OCI-LY1 (cell line): ENCODE measurements around the gene TRIO.
A peak's percentile ranks its signal among the peaks of the same experiment; 100 is the strongest.

ENCODE experiments used
- H2AFZ ChIP-seq: fragments of 200-600 bp; sonication (generic), shearing (Covaris generic); 2 replicates; pipeline ENCODE4 v1.6.0; 2014; ENCODE audit warnings: antibody characterized with exemption, mild to moderate bottlenecking, low read length
- H3F3A ChIP-seq: fragments of 200-600 bp; sonication (generic), shearing (Covaris generic); 2 replicates; pipeline ENCODE4 v1.6.0; 2014; ENCODE audit warnings: mild to moderate bottlenecking, antibody characterized with exemption, low read length, moderate library complexity; ENCODE audit not compliant: insufficient read depth
- H3K27ac ChIP-seq: fragments of 200-600 bp; sonication (generic); 2 replicates; pipeline ENCODE4 v1.5.1; 2014; ENCODE audit warnings: low read length, mixed run types, mild to moderate bottlenecking, low read depth; ENCODE audit not compliant: poor library complexity, severe bottlenecking
- H3K27me3 ChIP-seq: fragments of 200-600 bp; sonication (generic); 2 replicates; pipeline ENCODE4 v1.6.0; 2014; ENCODE audit warnings: antibody characterized with exemption, mild to moderate bottlenecking, low read length, moderate library complexity; ENCODE audit not compliant: insufficient read depth
- H3K36me3 ChIP-seq: fragments of 200-600 bp; sonication (generic); 2 replicates; pipeline ENCODE4 v1.6.1; 2014; ENCODE audit warnings: mild to moderate bottlenecking, antibody characterized with exemption, low read length, moderate library complexity, mixed read lengths; ENCODE audit not compliant: insufficient read depth
- H3K4me1 ChIP-seq: fragments of 200-600 bp; sonication (generic); 2 replicates; pipeline ENCODE4 v1.5.1; 2014; ENCODE audit warnings: mild to moderate bottlenecking, low read length, moderate library complexity; ENCODE audit not compliant: insufficient read depth, severe bottlenecking
- H3K4me2 ChIP-seq: fragments of 200-600 bp; sonication (generic), shearing (Covaris generic); 2 replicates; pipeline ENCODE4 v1.6.1; 2014; ENCODE audit warnings: low read length
- H3K4me3 ChIP-seq: fragments of 200-600 bp; sonication (generic); 2 replicates; pipeline ENCODE4 v1.5.1; 2014; ENCODE audit warnings: low read length, low read depth, mild to moderate bottlenecking, mixed read lengths; ENCODE audit not compliant: poor library complexity, severe bottlenecking
- H3K79me2 ChIP-seq: fragments of 200-600 bp; shearing (Covaris generic); 2 replicates; pipeline ENCODE4 v1.6.1; 2016; ENCODE audit warnings: mixed run types, low read length, mixed read lengths; ENCODE audit not compliant: insufficient read depth
- H3K9ac ChIP-seq: fragments of 200-600 bp; sonication (generic), shearing (Covaris generic); 2 replicates; pipeline ENCODE4 v1.6.1; 2014; ENCODE audit warnings: mild to moderate bottlenecking, low read length, mixed read lengths
- H3K9me2 ChIP-seq: fragments of 200-600 bp; sonication (generic), shearing (Covaris generic); 2 replicates; pipeline ENCODE4 v1.6.1; 2014; ENCODE audit warnings: low read depth, mild to moderate bottlenecking, low read length, mixed read lengths
- H3K9me3 ChIP-seq: fragments of 200-600 bp; shearing (Covaris generic); 2 replicates; pipeline ENCODE4 v1.6.1; 2014; ENCODE audit warnings: low read length, mixed read lengths
- H4K20me1 ChIP-seq: fragments of 200-600 bp; sonication (generic), shearing (Covaris generic); 2 replicates; pipeline ENCODE4 v1.6.0; 2016; ENCODE audit warnings: mild to moderate bottlenecking, low read length; ENCODE audit not compliant: insufficient read depth
- CTCF ChIP-seq: fragments of 200-600 bp; sonication (generic), shearing (Covaris generic); IDR thresholded peaks from 2 replicates; pipeline ENCODE4 v1.5.1; 2017; ENCODE audit warnings: mild to moderate bottlenecking, antibody characterized with exemption, low read length, moderate library complexity, mixed read lengths
- EZH2 ChIP-seq: fragments of 200-600 bp; sonication (generic), shearing (Covaris generic); IDR thresholded peaks from 2 replicates; pipeline ENCODE4 v1.8.0; 2017; ENCODE audit warnings: borderline replicate concordance, mixed run types, mild to moderate bottlenecking, antibody characterized with exemption, low read length, moderate library complexity, mixed read lengths

Gene TRIO

DNA sequence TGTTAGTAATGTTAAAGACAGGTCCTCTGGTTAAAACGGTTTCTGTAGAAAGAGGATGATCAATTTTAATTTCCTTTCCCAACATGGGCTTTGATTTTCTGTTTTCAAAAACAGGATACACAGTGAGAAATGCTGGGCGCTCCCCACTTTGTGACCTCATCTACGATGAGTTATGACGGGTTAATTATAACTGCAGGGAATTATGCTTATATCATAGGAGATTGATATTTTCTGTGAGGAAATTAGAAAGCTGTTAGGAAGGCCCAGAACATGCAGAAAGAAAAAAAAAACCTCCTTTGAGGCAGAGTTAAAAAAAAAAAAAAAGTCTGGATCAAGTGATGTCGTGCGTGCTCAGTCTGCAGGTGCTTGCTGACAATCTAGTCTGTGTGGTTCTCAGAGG is 261.6 kb downstream of the TRIO start:
- no peaks in the 10 kb centered on the region for H3K9me2 ChIP-seq
- H3F3A ChIP-seq = no peaks in the 10 kb centered on the region
- H3K4me2 ChIP-seq = no peak overlapping the region
- no peaks in the 10 kb centered on the region for H3K4me1 ChIP-seq
- H3K36me3 ChIP-seq = no peaks in the 10 kb centered on the region
- H3K79me2 ChIP-seq = no peaks in the 10 kb centered on the region
- H3K9ac ChIP-seq = no peak overlapping the region
- H3K27ac ChIP-seq = no peak overlapping the region
- H4K20me1 ChIP-seq = no peaks in the 10 kb centered on the region
- H2AFZ ChIP-seq = no peak overlapping the region
- TF ChIP-seq CTCF (no peak), EZH2 (no peak)
- H3K9me3 ChIP-seq = no peaks in the 10 kb centered on the region
- H3K4me3 ChIP-seq = no peak overlapping the region
- H3K27me3 ChIP-seq = no peaks in the 10 kb centered on the region

DNA sequence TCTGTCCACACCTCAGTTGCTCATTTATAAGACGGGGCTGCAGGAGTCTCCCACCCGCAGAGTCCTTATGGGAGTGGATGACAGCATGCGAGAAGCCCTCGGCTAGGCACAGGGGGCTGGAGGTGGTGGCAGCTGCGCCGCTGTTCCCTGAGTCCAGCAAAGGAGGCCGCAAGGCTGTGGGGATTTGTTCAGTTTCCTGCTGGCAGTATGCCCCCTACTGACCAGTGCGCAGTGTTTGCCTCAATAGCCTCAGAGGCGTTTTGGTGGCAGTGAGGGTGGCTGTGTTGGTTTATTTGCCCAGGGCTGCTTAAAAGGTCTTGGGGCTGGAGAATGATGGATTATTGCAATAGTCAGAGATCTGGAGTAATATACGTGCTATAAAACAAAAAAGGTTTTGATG is 262.1 kb downstream of the TRIO start:
- Histone ChIP-seq H3K4me2 (no peak overlapping the region), H3K4me1 (no peaks in the 10 kb centered on the region), H3K9me3 (no peaks in the 10 kb centered on the region), H4K20me1 (no peaks in the 10 kb centered on the region), H3K9me2 (no peaks in the 10 kb centered on the region), H3K4me3 (no peak overlapping the region), H2AFZ (no peak overlapping the region), H3K36me3 (no peaks in the 10 kb centered on the region), H3K79me2 (no peaks in the 10 kb centered on the region), H3K27me3 (no peaks in the 10 kb centered on the region), H3K27ac (no peak overlapping the region), H3F3A (no peaks in the 10 kb centered on the region), H3K9ac (no peak overlapping the region)
- TF ChIP-seq EZH2 (no peak), CTCF (peak; percentile 34; the same call in 1 of the 2 replicates)

DNA sequence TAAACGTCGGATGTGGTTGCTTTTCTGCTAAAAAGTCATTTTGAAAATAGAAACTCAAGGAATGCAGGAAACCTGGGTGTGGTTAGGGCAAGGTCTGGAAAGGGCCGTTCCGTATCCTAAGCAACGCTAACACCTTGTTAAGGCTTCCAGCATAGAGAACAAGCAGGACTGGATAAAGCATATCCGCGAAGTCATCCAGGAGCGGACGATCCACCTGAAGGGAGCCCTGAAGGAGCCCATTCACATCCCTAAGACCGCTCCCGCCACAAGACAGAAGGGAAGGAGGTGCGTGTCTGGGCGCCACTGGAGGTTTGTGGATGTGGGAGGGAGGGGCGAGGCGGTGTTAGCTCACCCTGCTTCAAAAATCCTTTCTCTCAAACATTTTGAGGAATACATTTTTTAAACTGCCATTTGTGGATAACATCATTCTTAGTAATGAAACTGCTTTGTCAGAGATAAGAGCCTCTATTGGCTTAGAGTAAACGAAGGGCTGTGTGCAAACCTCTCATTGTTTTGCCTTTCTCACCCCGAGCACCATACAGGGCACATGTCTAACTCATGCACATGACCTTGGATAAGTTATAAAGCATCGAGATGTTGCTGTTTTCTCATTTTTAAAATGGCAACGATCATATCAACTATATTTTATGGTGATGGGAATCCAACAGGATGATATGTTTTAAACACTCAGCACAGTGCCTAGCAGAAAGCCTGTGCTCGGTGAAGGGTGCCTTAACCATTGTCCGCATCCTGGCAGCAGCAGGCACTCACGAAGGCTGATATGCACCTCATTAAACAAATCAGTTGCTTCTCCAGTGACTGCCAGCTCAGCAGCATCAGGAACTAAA is 262.8 kb downstream of the TRIO start:
- Histone ChIP-seq H3K9ac (no peak overlapping the region), H3K4me1 (no peaks in the 10 kb centered on the region), H4K20me1 (no peaks in the 10 kb centered on the region), H3K27ac (no peak overlapping the region), H3K79me2 (no peaks in the 10 kb centered on the region), H3K9me2 (no peaks in the 10 kb centered on the region), H2AFZ (no peak overlapping the region), H3F3A (no peaks in the 10 kb centered on the region), H3K4me3 (no peak overlapping the region), H3K4me2 (no peak overlapping the region), H3K9me3 (no peaks in the 10 kb centered on the region), H3K36me3 (no peaks in the 10 kb centered on the region), H3K27me3 (no peaks in the 10 kb centered on the region)
- TF ChIP-seq EZH2 (no peak), CTCF (no peak)
